Thoracic aorta (tissue), 2 donors: Measurements from ENCODE around the gene WASHC2A. TPM values are rescaled to one million over a fixed set of nuclear protein-coding genes. Genes with fewer than 3 reads are reported as not detected.

Source experiments
- total RNA-seq, 2 donors: library from RNA; depleted of rRNA; stranded (reverse); fragments of >200 nt; gene quantifications; one replicate each; pipeline versions ENCODE4 v1.1.0 to v1.2.3, GENCODE V29; 2016

The WASHC2A gene
- total RNA-seq, 2 donors from 2014 or later: 32.2 to 33.7 TPM

Other genes starting within 250 kb of the WASHC2A start
- 10 to 100 TPM; 24.0 to 62.9 TPM for gene PARG, start 125.9 kb upstream of the WASHC2A start, total RNA-seq
- gene TIMM23B, start 125.9 kb upstream of the WASHC2A start, total RNA-seq: 10 to 100 TPM; 22.7 to 48.1 TPM
- gene AGAP6, start 79.5 kb upstream of the WASHC2A start, total RNA-seq: 10 to 100 TPM; 18.8 to 26.9 TPM
- 10 to 100 TPM in 1 of 2 donors, under 1 TPM in 1; 0.41 to 14.0 TPM for gene ASAH2, start 183.6 kb downstream of the WASHC2A start, total RNA-seq